H1 (cell line): ENCODE data around the gene SNRNP70. TPM values are rescaled to one million over a fixed set of nuclear protein-coding genes. Genes with fewer than 3 reads are reported as not detected.

Source experiments
- CTCF ChIA-PET: fragments of 300-600 bp; sonication (Branson Sonifier 250); formaldehyde crosslinking; loops from one replicate; lab custom pipeline; 2021; ENCODE audit not compliant: partially characterized antibody; lab: Charles Lee
- POLR2A ChIA-PET: fragments of 300-600 bp; sonication (Branson Sonifier 250); formaldehyde crosslinking; loops from one replicate; lab custom pipeline; 2021; ENCODE audit warnings: inconsistent platforms; ENCODE audit not compliant: partially characterized antibody; lab: Charles Lee
- DNase-seq, 2 experiments: peaks; one replicate each; pipeline versions ENCODE4 v3.0.0 to v3.0.0-alpha.2; 2010 to 2022; ENCODE audit warnings: low spot score in 2 of 2, low read depth in 1 of 2, mixed read lengths in 1 of 2
- FAIRE-seq: peaks from 2 replicates; lab custom pipeline; 2011; peaks lifted over from hg19 to GRCh38; lab: Jason Lieb, UNC
- H2AFZ ChIP-seq: 2 replicates; pipeline ENCODE4 v1.8.1; 2012; ENCODE audit warnings: low read length, inconsistent platforms
- H2AK5ac ChIP-seq: 2 replicates; pipeline ENCODE4 v1.6.1; 2013; ENCODE audit warnings: low read depth, low read length
- H2BK120ac ChIP-seq: replicated peaks from 2 replicates; pipeline ENCODE3; 2013; ENCODE audit warnings: low read depth, low read length, inconsistent platforms
- H2BK12ac ChIP-seq: 2 replicates; pipeline ENCODE4 v1.6.1; 2013; ENCODE audit warnings: low read depth, low read length
- H2BK15ac ChIP-seq: 2 replicates; pipeline ENCODE4 v1.6.1; 2013; ENCODE audit warnings: low read length
- H2BK20ac ChIP-seq: 2 replicates; pipeline ENCODE4 v1.6.1; 2013; ENCODE audit warnings: low read length
- H2BK5ac ChIP-seq: 2 replicates; pipeline ENCODE4 v1.6.1; 2013; ENCODE audit warnings: low read depth, low read length
- H3K14ac ChIP-seq: 2 replicates; pipeline ENCODE4 v1.6.1; 2013; ENCODE audit warnings: inconsistent platforms; ENCODE audit not compliant: insufficient read length
- H3K18ac ChIP-seq: 2 replicates; pipeline ENCODE4 v1.6.1; 2013; ENCODE audit warnings: low read length; ENCODE audit errors: extremely low read depth
- H3K23ac ChIP-seq: 2 replicates; pipeline ENCODE4 v1.6.1; 2013; ENCODE audit warnings: inconsistent platforms; ENCODE audit not compliant: insufficient read length
- H3K23me2 ChIP-seq: 2 replicates; pipeline ENCODE4 v1.6.1; 2013; ENCODE audit warnings: low read depth, low read length
- H3K27ac ChIP-seq: 2 replicates; pipeline ENCODE4 v1.6.1; 2011; ENCODE audit warnings: low read depth, low read length, inconsistent platforms
- H3K27me3 ChIP-seq, 4 experiments: replicated peaks in 1 of 4; 1 replicate in 1 of 4; 2 replicates in 3 of 4; pipeline versions ENCODE4 v1.6.1 to v1.8.1; 2011 to 2013; ENCODE audit warnings: low read length in 3 of 4, mild to moderate bottlenecking in 3 of 4, inconsistent platforms in 2 of 4, mixed read lengths in 2 of 4, moderate library complexity in 1 of 4; ENCODE audit not compliant: control insufficient read depth in 3 of 4, insufficient read depth in 3 of 4; ENCODE audit errors: extremely low read depth in 1 of 4
- H3K36me3 ChIP-seq, 4 experiments: 2 replicates each; pipeline versions ENCODE4 v1.6.1 to v1.8.1; 2011 to 2013; ENCODE audit warnings: mild to moderate bottlenecking in 4 of 4, low read length in 3 of 4, moderate library complexity in 2 of 4, control low read depth in 1 of 4, inconsistent platforms in 1 of 4; ENCODE audit not compliant: insufficient read depth in 4 of 4, control insufficient read depth in 2 of 4
- H3K4ac ChIP-seq: replicated peaks from 2 replicates; pipeline ENCODE3; 2013; ENCODE audit warnings: low read length, low read depth, mixed read lengths, inconsistent platforms; ENCODE audit not compliant: insufficient read length
- H3K4me1 ChIP-seq, 4 experiments: replicated peaks in 1 of 4; 1 replicate in 1 of 4; 2 replicates in 3 of 4; pipeline versions ENCODE4 v1.6.1 to v1.8.1; 2011 to 2013; ENCODE audit warnings: low read length in 3 of 4, inconsistent platforms in 2 of 4, mixed read lengths in 1 of 4; ENCODE audit not compliant: insufficient read depth in 4 of 4, control insufficient read depth in 3 of 4
- H3K4me2 ChIP-seq, 2 experiments: 2 replicates each; pipeline versions ENCODE4 v1.6.1 to v1.8.1; 2011 to 2013; ENCODE audit warnings: low read depth in 2 of 2, low read length in 2 of 2, control low read depth in 1 of 2, inconsistent platforms in 1 of 2, mild to moderate bottlenecking in 1 of 2; ENCODE audit not compliant: insufficient read depth in 1 of 2
- H3K4me3 ChIP-seq, 4 experiments: fragments of 200-600, 300-600 bp in 1 of 4; sonication (generic), shearing (Covaris generic), sonication (Bioruptor Twin) in 1 of 4; 2 replicates each; pipeline versions ENCODE4 v1.5.1 to v1.8.1; 2011 to 2016; ENCODE audit warnings: low read length in 4 of 4, low read depth in 3 of 4, control low read depth in 2 of 4, inconsistent platforms in 2 of 4, mild to moderate bottlenecking in 2 of 4, mixed read lengths in 1 of 4, moderate library complexity in 1 of 4; ENCODE audit not compliant: insufficient read depth in 2 of 4; ENCODE audit errors: extremely low read depth in 1 of 4
- H3K56ac ChIP-seq: replicated peaks from 2 replicates; pipeline ENCODE3; 2013; ENCODE audit warnings: low read depth, mild to moderate bottlenecking, mixed read lengths, low read length, inconsistent platforms; ENCODE audit not compliant: insufficient read length
- H3K79me1 ChIP-seq: 2 replicates; pipeline ENCODE4 v1.6.1; 2013; ENCODE audit warnings: low read depth, low read length, control low read depth
- H3K79me2 ChIP-seq, 2 experiments: 2 replicates each; pipeline versions ENCODE4 v1.6.1 to v1.8.1; 2012 to 2013; ENCODE audit warnings: low read length in 2 of 2, mild to moderate bottlenecking in 2 of 2, inconsistent platforms in 1 of 2; ENCODE audit not compliant: insufficient read depth in 2 of 2, control insufficient read depth in 1 of 2
- H3K9ac ChIP-seq, 4 experiments: replicated peaks in 1 of 4; 1 replicate in 1 of 4; 2 replicates in 3 of 4; pipeline versions ENCODE4 v1.6.1 to v1.8.1; 2011 to 2013; ENCODE audit warnings: low read depth in 3 of 4, low read length in 3 of 4, control low read depth in 2 of 4, mild to moderate bottlenecking in 2 of 4, moderate library complexity in 2 of 4, inconsistent platforms in 1 of 4; ENCODE audit errors: extremely low read depth in 1 of 4
- H3K9me3 ChIP-seq, 2 experiments: 2 replicates each; pipeline versions ENCODE4 v1.6.1 to v1.8.1; 2012 to 2013; ENCODE audit warnings: mild to moderate bottlenecking in 2 of 2, moderate library complexity in 2 of 2, control low read depth in 1 of 2, inconsistent platforms in 1 of 2, low read depth in 1 of 2, low read length in 1 of 2, mixed read lengths in 1 of 2; ENCODE audit not compliant: insufficient read depth in 2 of 2
- H4K20me1 ChIP-seq, 2 experiments: replicated peaks in 1 of 2; 2 replicates each; pipeline versions ENCODE3 to v1.8.1; 2011 to 2013; ENCODE audit warnings: inconsistent platforms in 2 of 2, low read length in 2 of 2, mild to moderate bottlenecking in 1 of 2; ENCODE audit not compliant: insufficient read depth in 2 of 2, control insufficient read depth in 1 of 2
- H4K5ac ChIP-seq: 2 replicates; pipeline ENCODE4 v1.6.1; 2013; ENCODE audit warnings: low read length, low read depth, mixed read lengths, inconsistent platforms; ENCODE audit not compliant: insufficient read length
- H4K8ac ChIP-seq: 2 replicates; pipeline ENCODE4 v1.8.0; 2013; ENCODE audit warnings: mild to moderate bottlenecking, moderate library complexity, low read length, inconsistent platforms; ENCODE audit not compliant: insufficient read depth; ENCODE audit errors: extremely low read depth
- H4K91ac ChIP-seq: replicated peaks from 2 replicates; pipeline ENCODE3; 2013; ENCODE audit warnings: low read length, mixed read lengths, inconsistent platforms; ENCODE audit not compliant: insufficient read length
- EGR1 ChIP-seq: IDR thresholded peaks from 2 replicates; pipeline ENCODE4 v1.6.1; 2011; ENCODE audit warnings: low read depth, low read length, borderline replicate concordance
- EP300 ChIP-seq, 2 experiments: IDR thresholded peaks; 1 replicate in 1 of 2; 2 replicates in 1 of 2; pipeline ENCODE4 v1.6.1; 2011 to 2012; ENCODE audit warnings: low read depth in 2 of 2, low read length in 2 of 2, mild to moderate bottlenecking in 2 of 2, borderline replicate concordance in 1 of 2, inconsistent platforms in 1 of 2, moderate library complexity in 1 of 2
- POLR2AphosphoS5 ChIP-seq: IDR thresholded peaks from 2 replicates; pipeline ENCODE4 v1.6.1; 2011; ENCODE audit warnings: low read depth, low read length
- SRF ChIP-seq: IDR thresholded peaks from 2 replicates; pipeline ENCODE4 v1.6.1; 2011; ENCODE audit warnings: mild to moderate bottlenecking, low read depth, low read length, moderate library complexity
- ZNF274 ChIP-seq: IDR thresholded peaks from 2 replicates; pipeline ENCODE4 v1.7.0; 2012; ENCODE audit warnings: low read length, borderline replicate concordance; ENCODE audit errors: extremely low read depth
- WGBS, 2 experiments: shearing (Covaris generic) in 1 of 2; methylation state at CpG; one replicate each; pipeline versions ENCODE4 v1.1.6 to v1.1.7; 2013 to 2015; ENCODE audit warnings: low lambda C conversion rate in 2 of 2, mixed read lengths in 2 of 2, inconsistent platforms in 1 of 2, low coverage in 1 of 2, missing lambda C conversion rate in 1 of 2; ENCODE audit not compliant: insufficient replicate concordance in 2 of 2, insufficient coverage in 1 of 2, insufficient read length in 1 of 2; ENCODE audit errors: extremely low coverage in 1 of 2, missing lambda C conversion rate in 1 of 2; 5-methylcytosine and 5-hydroxymethylcytosine counted together
- polyA plus RNA-seq, 7 experiments: library from polyadenylated mRNA; depleted of rRNA in 3 of 7; stranded (reverse) in 5 of 7; unstranded in 2 of 7; fragments of >200 nt in 5 of 7; fragments of 200-250 nt in 2 of 7; gene quantifications; 1 replicate in 5 of 7; 2 replicates in 1 of 7; 4 replicates in 1 of 7; pipeline versions ENCODE4 v1.2.1 to v1.2.3, GENCODE V29; 2011 to 2013; ENCODE audit warnings: missing spikeins in 2 of 7, mixed read lengths in 2 of 7
- total RNA-seq: library from RNA; stranded (reverse); fragmentation: NEBNext Ultra II Directional; extraction: Animal tissue kit (Norgen Biotek cat#: 25700); gene quantifications from 2 replicates; pipeline ENCODE4 v1.2.1, GENCODE V29; 2021
- TF ChIP-seq, protein P1 (sequence below): IDR thresholded peaks from 2 replicates; pipeline ENCODE4 v1.6.1; 2011; ENCODE audit warnings: low read depth, mild to moderate bottlenecking, low read length; ENCODE audit not compliant: insufficient read depth

SNRNP70 gene
- total and polyA plus RNA-seq, 2 of the 8 experiments (the other 6 are each of a cell fraction or from before 2014, with no cell fraction given), result 231 to 235 TPM

DNA sequence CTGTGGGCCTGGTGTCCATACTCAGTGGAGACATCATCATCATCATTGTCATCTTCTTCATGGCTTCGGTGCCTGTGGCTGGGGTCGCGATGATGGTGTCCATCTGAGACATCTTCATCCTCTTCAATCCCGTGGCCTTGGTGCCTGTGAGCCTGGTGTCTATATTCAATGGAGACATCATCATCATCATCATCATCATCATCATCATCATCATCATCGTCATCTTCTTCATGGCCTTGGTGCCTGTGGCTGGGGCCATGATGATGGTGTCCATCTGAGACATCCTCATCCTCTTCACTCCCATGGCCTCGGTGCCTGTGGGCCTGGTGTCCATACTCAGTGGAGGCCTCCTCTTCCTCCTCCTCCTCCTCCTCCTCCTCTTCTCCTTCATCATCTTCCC, 69.0 kb downstream of the SNRNP70 start:
- Histone ChIP-seq H3K4me1 (peaks cover 0 to 26% (median 16%) of the 10 kb centered on the region in 4 experiments; a peak in 6 of 7 replicates), H3K56ac (no peak overlapping the region), H2BK20ac (no peak overlapping the region), H4K5ac (no peak overlapping the region), H3K4ac (no peak overlapping the region), H2BK12ac (peak overlapping the region; percentile 45; the same call in 1 of the 2 replicates), H3K23me2 (peaks cover 27% of the 10 kb centered on the region), H3K14ac (no peak overlapping the region), H2BK120ac (no peak overlapping the region), H3K4me2 (no peak overlapping the region; a peak in 1 of 4 replicates), H2BK15ac (peak overlapping the region; percentile 82; the same call in 1 of the 2 replicates), H4K8ac (no peak overlapping the region; the same call in 1 of the 2 replicates), H2BK5ac (no peak overlapping the region), H3K79me1 (no peaks in the 10 kb centered on the region), H3K23ac (no peak overlapping the region), H4K20me1 (no peaks in the 10 kb centered on the region), H3K36me3 (no peaks in the 10 kb centered on the region), H2AFZ (no peak overlapping the region), H4K91ac (peak overlapping the region; percentile 61), H3K79me2 (no peaks in the 10 kb centered on the region), H3K27me3 (peaks cover 0 to 14% (median 9%) of the 10 kb centered on the region in 4 experiments; a peak in 4 of 7 replicates), H2AK5ac (peak overlapping the region; percentile 58), H3K4me3 (no peak overlapping the region), H3K27ac (no peak overlapping the region), H3K18ac (no peak overlapping the region), H3K9ac (no peak overlapping the region), H3K9me3 (no peaks in the 10 kb centered on the region)
- POLR2A ChIA-PET, result no interaction called here
- no peak for DNase-seq
- no peak for TF ChIP-seq EP300 (IDR thresholded peaks at IDR 0.05; ENCODE audit: borderline replicate concordance in 1 of 2, low read depth in 2 of 2, low read length in 2 of 2)
- no peak for TF ChIP-seq SRF
- TF ChIP-seq EGR1, result no peak
- TF ChIP-seq, protein P1, sequence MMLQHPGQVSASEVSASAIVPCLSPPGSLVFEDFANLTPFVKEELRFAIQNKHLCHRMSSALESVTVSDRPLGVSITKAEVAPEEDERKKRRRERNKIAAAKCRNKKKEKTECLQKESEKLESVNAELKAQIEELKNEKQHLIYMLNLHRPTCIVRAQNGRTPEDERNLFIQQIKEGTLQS, result no peak
- TF ChIP-seq ZNF274, result no peak
- TF ChIP-seq POLR2AphosphoS5, result no peak
- CTCF ChIA-PET, result interaction anchor here (2.0 to 2.2 kb wide), 2 partner anchors 8 to 57 kb away, joined by 8 to 9 read pairs; no protein-coding TSS in a partner anchor
- no peak for FAIRE-seq
- 89% methylated on average over 6 of the region's 6 CpGs; no CpG with 5 or more reads in 1 of the 2 experiments for WGBS, 2 experiments
